HAP-1 (cell line): Measurements from ENCODE around the gene ADM.
A peak's percentile ranks its signal among the peaks of the same experiment; 100 is the strongest.

Experiments
- DNase-seq, 2 experiments: peaks; one replicate each; pipeline ENCODE4 v3.0.0-alpha.2; 2016 to 2020; ENCODE audit warnings: low spot score in 2 of 2
- H3K27me3 ChIP-seq: fragments of 250-450 bp; sonication (Bioruptor Pico); 2 replicates; pipeline ENCODE4 v1.5.1; 2020; ENCODE audit warnings: low read depth, mild to moderate bottlenecking, moderate library complexity
- H3K36me3 ChIP-seq: fragments of 250-450 bp; sonication (Bioruptor Pico); replicated peaks from 2 replicates; pipeline ENCODE4 v1.5.1; 2020; ENCODE audit warnings: mild to moderate bottlenecking
- H3K4me1 ChIP-seq: fragments of 250-450 bp; sonication (Bioruptor Pico); 2 replicates; pipeline ENCODE4 v1.5.1; 2020; ENCODE audit warnings: mild to moderate bottlenecking
- H3K4me3 ChIP-seq: fragments of 250-450 bp; sonication (Bioruptor Pico); 2 replicates; pipeline ENCODE4 v1.5.1; 2020; ENCODE audit warnings: mild to moderate bottlenecking, moderate library complexity
- H3K9me3 ChIP-seq: fragments of 250-450 bp; sonication (Bioruptor Pico); 2 replicates; pipeline ENCODE4 v1.5.1; 2020; ENCODE audit warnings: mild to moderate bottlenecking, moderate library complexity
- in situ Hi-C: fragments of 300-500 bp; cut with MboI; formaldehyde crosslinking; loops from 3 replicates; pipeline ENCODE4 v1.14.3; 2020; ENCODE audit warnings: low sequenced_read_pairs, inconsistent platforms, mixed read lengths

ADM gene

GRCh38 chr11:10282117-10282516, 22.8 kb upstream of the ADM start:
- Histone ChIP-seq H3K4me1 (peaks cover 6% of the 10 kb centered on the region), H3K9me3 (no peaks in the 10 kb centered on the region), H3K27me3 (no peaks in the 10 kb centered on the region), H3K4me3 (no peak overlapping the region), H3K36me3 (no peaks in the 10 kb centered on the region)
- in situ Hi-C loops = no loop called here
- DNase-seq = no peak

- Histone ChIP-seq H3K4me1 (no peaks in the 10 kb centered on the region; the same call in 1 of the 2 replicates), H3K27me3 (no peaks in the 10 kb centered on the region), H3K9me3 (no peaks in the 10 kb centered on the region), H3K4me3 (no peak overlapping the region), H3K36me3 (no peaks in the 10 kb centered on the region)
- no peak for DNase-seq
- in situ Hi-C loops = no loop called here
Measured at GRCh38 chr11:10283991-10284390, 20.9 kb upstream of the ADM start.

GRCh38 chr11:10285148-10285802, 19.6 kb upstream of the ADM start:
- Histone ChIP-seq H3K9me3 (no peaks in the 10 kb centered on the region), H3K4me3 (no peak overlapping the region), H3K27me3 (no peaks in the 10 kb centered on the region), H3K36me3 (no peaks in the 10 kb centered on the region), H3K4me1 (peaks cover 8% of the 10 kb centered on the region)
- no peak for DNase-seq
- in situ Hi-C loops = no loop called here

- in situ Hi-C loops = no loop called here
- Histone ChIP-seq H3K4me3 (no peak overlapping the region), H3K4me1 (peaks cover 22% of the 10 kb centered on the region), H3K36me3 (no peaks in the 10 kb centered on the region), H3K9me3 (no peaks in the 10 kb centered on the region), H3K27me3 (no peaks in the 10 kb centered on the region)
- no peak for DNase-seq
Measured at GRCh38 chr11:10287140-10287539, 17.7 kb upstream of the ADM start.

GRCh38 chr11:10287766-10288715, 16.8 kb upstream of the ADM start:
- H3K9me3 ChIP-seq = no peaks in the 10 kb centered on the region
- no peak for DNase-seq
- in situ Hi-C loops = no loop called here
- no peaks in the 10 kb centered on the region for H3K36me3 ChIP-seq
- H3K4me1 ChIP-seq = peaks cover 27% of the 10 kb centered on the region
- H3K27me3 ChIP-seq = no peaks in the 10 kb centered on the region
- no peak overlapping the region for H3K4me3 ChIP-seq

- no peak overlapping the region for H3K4me3 ChIP-seq
- no peaks in the 10 kb centered on the region for H3K27me3 ChIP-seq
- H3K36me3 ChIP-seq = no peaks in the 10 kb centered on the region
- no peaks in the 10 kb centered on the region for H3K9me3 ChIP-seq
- peaks cover 28% of the 10 kb centered on the region for H3K4me1 ChIP-seq
- no peak for DNase-seq
- in situ Hi-C loops = no loop called here
Measured at GRCh38 chr11:10288881-10289764, 15.8 kb upstream of the ADM start.

GRCh38 chr11:10289765-10290380, 15.0 kb upstream of the ADM start:
- Histone ChIP-seq H3K9me3 (no peaks in the 10 kb centered on the region), H3K4me3 (no peak overlapping the region), H3K36me3 (no peaks in the 10 kb centered on the region), H3K4me1 (peaks cover 28% of the 10 kb centered on the region), H3K27me3 (no peaks in the 10 kb centered on the region)
- peak; percentile 61 to 68 for DNase-seq
- in situ Hi-C loops = loop anchor here (10.0 kb wide), 1 partner anchor 85 kb away; no protein-coding TSS in a partner anchor

- in situ Hi-C loops = loop anchor here (10.0 kb wide), 1 partner anchor 87 kb away; no protein-coding TSS in a partner anchor
- no peaks in the 10 kb centered on the region for H3K9me3 ChIP-seq
- no peaks in the 10 kb centered on the region for H3K27me3 ChIP-seq
- H3K4me1 ChIP-seq = peaks cover 36% of the 10 kb centered on the region
- DNase-seq = no peak
- no peaks in the 10 kb centered on the region for H3K36me3 ChIP-seq
- no peak overlapping the region for H3K4me3 ChIP-seq
Measured at GRCh38 chr11:10291801-10292638, 12.9 kb upstream of the ADM start.

- Histone ChIP-seq H3K4me1 (peaks cover 36% of the 10 kb centered on the region), H3K36me3 (no peaks in the 10 kb centered on the region), H3K4me3 (peak within 1 kb of the TSS; percentile 56), H3K27me3 (no peaks in the 10 kb centered on the region), H3K9me3 (no peaks in the 10 kb centered on the region)
- in situ Hi-C loops = loop anchor here (10.0 kb wide), 1 partner anchor 89 kb away; no protein-coding TSS in a partner anchor
- peak; percentile 64 to 90 for DNase-seq
Measured at GRCh38 chr11:10293423-10294289, 11.2 kb upstream of the ADM start, which contains the start of gene SBF2. Gene SBF2 (minus strand): TSS chr11:10294219. CDS start chr11:10294069, 150 bp downstream.

- in situ Hi-C loops = loop anchor here (10.0 kb wide), 1 partner anchor 90 kb away; no protein-coding TSS in a partner anchor
- Histone ChIP-seq H3K9me3 (no peaks in the 10 kb centered on the region), H3K4me1 (peaks cover 36% of the 10 kb centered on the region), H3K4me3 (peak overlapping the region; percentile 56), H3K27me3 (no peaks in the 10 kb centered on the region), H3K36me3 (no peaks in the 10 kb centered on the region)
- peak; percentile 50 to 60 for DNase-seq
Measured at GRCh38 chr11:10294290-10294953, 10.5 kb upstream of the ADM start.
